ENCODE measurements around the gene NR4A2. TPM values are rescaled to one million over a fixed set of nuclear protein-coding genes. Genes with fewer than 3 reads are reported as not detected.

The NR4A2 gene
- total and polyA plus RNA-seq, 4 donors, result 3.7 to 7.9 (median 5.6) TPM

- H3K4me3 ChIP-seq, result no peak overlapping the region
- no peaks in the 10 kb centered on the region for H3K9me3 ChIP-seq (ENCODE audit: control insufficient read depth in 4 of 4, insufficient read depth in 3 of 4, low read length in 3 of 4)
- H3K27ac ChIP-seq (ENCODE audit: low read depth in 1 of 2, low read length in 1 of 2), result no peak overlapping the region
- no peak overlapping the region for H3K9ac ChIP-seq (ENCODE audit: insufficient read depth in 1 of 2, low read length in 2 of 2)
- TF ChIP-seq, protein P1, sequence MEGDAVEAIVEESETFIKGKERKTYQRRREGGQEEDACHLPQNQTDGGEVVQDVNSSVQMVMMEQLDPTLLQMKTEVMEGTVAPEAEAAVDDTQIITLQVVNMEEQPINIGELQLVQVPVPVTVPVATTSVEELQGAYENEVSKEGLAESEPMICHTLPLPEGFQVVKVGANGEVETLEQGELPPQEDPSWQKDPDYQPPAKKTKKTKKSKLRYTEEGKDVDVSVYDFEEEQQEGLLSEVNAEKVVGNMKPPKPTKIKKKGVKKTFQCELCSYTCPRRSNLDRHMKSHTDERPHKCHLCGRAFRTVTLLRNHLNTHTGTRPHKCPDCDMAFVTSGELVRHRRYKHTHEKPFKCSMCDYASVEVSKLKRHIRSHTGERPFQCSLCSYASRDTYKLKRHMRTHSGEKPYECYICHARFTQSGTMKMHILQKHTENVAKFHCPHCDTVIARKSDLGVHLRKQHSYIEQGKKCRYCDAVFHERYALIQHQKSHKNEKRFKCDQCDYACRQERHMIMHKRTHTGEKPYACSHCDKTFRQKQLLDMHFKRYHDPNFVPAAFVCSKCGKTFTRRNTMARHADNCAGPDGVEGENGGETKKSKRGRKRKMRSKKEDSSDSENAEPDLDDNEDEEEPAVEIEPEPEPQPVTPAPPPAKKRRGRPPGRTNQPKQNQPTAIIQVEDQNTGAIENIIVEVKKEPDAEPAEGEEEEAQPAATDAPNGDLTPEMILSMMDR (IDR thresholded peaks at IDR 0.05; ENCODE audit: control extremely low read depth, extremely low read depth), result no peak
- DNase-seq, result no peak
- no peaks in the 10 kb centered on the region for H3K36me3 ChIP-seq (ENCODE audit: control insufficient read depth in 4 of 4, insufficient read depth in 4 of 4, low read length in 4 of 4)
- no peak for ATAC-seq (ENCODE audit: insufficient read depth, low FRiP score)
- H3K4me1 ChIP-seq (ENCODE audit: control insufficient read depth in 5 of 5, insufficient read depth in 5 of 5, low read length in 5 of 5), result no peaks in the 10 kb centered on the region
- H3K27me3 ChIP-seq (ENCODE audit: control insufficient read depth in 3 of 3, insufficient read depth in 3 of 3, low read length in 2 of 3), result peaks cover 0 to 4% (median 2%) of the 10 kb centered on the region in 3 donors
Observed at GRCh38 chr2:156309167-156309566, 23.4 kb downstream of the NR4A2 start.

DNA sequence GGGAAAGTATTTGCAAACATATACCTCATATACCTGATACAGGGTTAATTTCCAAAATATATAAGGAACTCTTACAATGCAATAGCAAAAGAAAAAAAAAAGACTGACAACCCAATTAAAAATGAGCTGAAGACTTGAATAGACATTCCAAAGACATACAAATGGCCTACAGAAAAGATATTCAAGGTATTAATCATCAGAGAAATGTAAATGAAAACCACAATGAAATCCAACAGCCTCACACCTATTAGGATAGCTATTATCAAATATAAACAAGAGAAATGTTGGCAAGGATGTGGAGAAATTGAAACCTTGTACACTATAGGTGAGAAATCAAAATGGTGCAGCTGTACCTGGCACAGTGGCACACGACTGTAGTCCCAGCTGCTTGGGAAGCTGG lies 25.7 kb downstream of the NR4A2 start:
- H3K9ac ChIP-seq (ENCODE audit: insufficient read depth in 1 of 2, low read length in 2 of 2), result no peak overlapping the region
- DNase-seq (no peak), ATAC-seq (ENCODE audit: insufficient read depth, low FRiP score) (no peak)
- H3K9me3 ChIP-seq (ENCODE audit: control insufficient read depth in 4 of 4, insufficient read depth in 3 of 4, low read length in 3 of 4), result no peaks in the 10 kb centered on the region
- no peaks in the 10 kb centered on the region for H3K36me3 ChIP-seq (ENCODE audit: control insufficient read depth in 4 of 4, insufficient read depth in 4 of 4, low read length in 4 of 4)
- 83 to 97% methylated on average over 1 of the region's 1 CpG for WGBS, 2 donors
- no peaks in the 10 kb centered on the region for H3K4me1 ChIP-seq (ENCODE audit: control insufficient read depth in 5 of 5, insufficient read depth in 5 of 5, low read length in 5 of 5)
- H3K4me3 ChIP-seq, result no peak overlapping the region
- no peak overlapping the region for H3K27ac ChIP-seq (ENCODE audit: low read depth in 1 of 2, low read length in 1 of 2)
- no peaks in the 10 kb centered on the region for H3K27me3 ChIP-seq (ENCODE audit: control insufficient read depth in 3 of 3, insufficient read depth in 3 of 3, low read length in 2 of 3)
- TF ChIP-seq, protein P1 (IDR thresholded peaks at IDR 0.05; ENCODE audit: control extremely low read depth, extremely low read depth), result no peak

DNA sequence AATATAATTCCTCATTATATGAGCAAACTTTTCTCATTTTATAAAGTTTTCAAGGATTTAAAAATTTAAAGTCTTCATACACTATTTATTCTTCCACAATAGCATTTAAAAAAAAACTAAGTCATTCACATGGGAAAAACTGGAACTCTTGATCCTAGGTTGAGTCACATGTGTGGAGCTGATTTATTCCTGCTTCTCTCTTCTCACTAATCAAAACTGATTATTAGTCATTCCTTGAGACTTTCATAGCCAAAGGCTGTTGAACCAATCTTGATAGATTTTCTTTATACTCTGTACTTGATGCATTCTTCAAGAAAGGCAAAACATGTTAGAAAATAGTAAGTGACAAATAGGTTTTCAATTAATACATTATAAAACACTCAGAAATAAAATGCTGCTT lies 27.4 kb downstream of the NR4A2 start:
- Histone ChIP-seq H3K27ac (ENCODE audit: low read depth in 1 of 2, low read length in 1 of 2) (no peak overlapping the region), H3K4me3 (no peak overlapping the region), H3K9me3 (ENCODE audit: control insufficient read depth in 4 of 4, insufficient read depth in 3 of 4, low read length in 3 of 4) (peaks cover 0 to 4% (median under 1%) of the 10 kb centered on the region in 4 donors), H3K9ac (ENCODE audit: insufficient read depth in 1 of 2, low read length in 2 of 2) (no peak overlapping the region), H3K36me3 (ENCODE audit: control insufficient read depth in 4 of 4, insufficient read depth in 4 of 4, low read length in 4 of 4) (no peaks in the 10 kb centered on the region), H3K27me3 (ENCODE audit: control insufficient read depth in 3 of 3, insufficient read depth in 3 of 3, low read length in 2 of 3) (no peaks in the 10 kb centered on the region), H3K4me1 (ENCODE audit: control insufficient read depth in 5 of 5, insufficient read depth in 5 of 5, low read length in 5 of 5) (no peaks in the 10 kb centered on the region)
- TF ChIP-seq, protein P1 (IDR thresholded peaks at IDR 0.05; ENCODE audit: control extremely low read depth, extremely low read depth), result no peak
- DNase-seq (no peak), ATAC-seq (ENCODE audit: insufficient read depth, low FRiP score) (no peak)

GRCh38 chr2:156300337-156300736 lies 32.2 kb downstream of the NR4A2 start:
- Histone ChIP-seq H3K36me3 (ENCODE audit: control insufficient read depth in 4 of 4, insufficient read depth in 4 of 4, low read length in 4 of 4) (no peaks in the 10 kb centered on the region), H3K4me1 (ENCODE audit: control insufficient read depth in 5 of 5, insufficient read depth in 5 of 5, low read length in 5 of 5) (no peaks in the 10 kb centered on the region), H3K4me3 (no peak overlapping the region), H3K27ac (ENCODE audit: low read depth in 1 of 2, low read length in 1 of 2) (no peak overlapping the region), H3K9me3 (ENCODE audit: control insufficient read depth in 4 of 4, insufficient read depth in 3 of 4, low read length in 3 of 4) (peaks cover 0 to 10% (median 2%) of the 10 kb centered on the region in 4 donors), H3K9ac (ENCODE audit: insufficient read depth in 1 of 2, low read length in 2 of 2) (no peak overlapping the region), H3K27me3 (ENCODE audit: control insufficient read depth in 3 of 3, insufficient read depth in 3 of 3, low read length in 2 of 3) (no peaks in the 10 kb centered on the region)
- TF ChIP-seq, protein P1 (IDR thresholded peaks at IDR 0.05; ENCODE audit: control extremely low read depth, extremely low read depth), result no peak
- DNase-seq (no peak), ATAC-seq (ENCODE audit: insufficient read depth, low FRiP score) (no peak)
- 55 to 79% methylated on average over 1 of the region's 1 CpG for WGBS, 2 donors
